H1 (cell line): Measurements from ENCODE around the gene ZNF317. TPM values are rescaled to one million over a fixed set of nuclear protein-coding genes. Genes with fewer than 3 reads are reported as not detected.
A peak's percentile ranks its signal among the peaks of the same experiment; 100 is the strongest.

ENCODE experiments used
- CTCF ChIA-PET: fragments of 300-600 bp; sonication (Branson Sonifier 250); formaldehyde crosslinking; loops from one replicate; lab custom pipeline; 2021; ENCODE audit not compliant: partially characterized antibody; lab: Charles Lee
- POLR2A ChIA-PET: fragments of 300-600 bp; sonication (Branson Sonifier 250); formaldehyde crosslinking; loops from one replicate; lab custom pipeline; 2021; ENCODE audit warnings: inconsistent platforms; ENCODE audit not compliant: partially characterized antibody; lab: Charles Lee
- DNase-seq, 2 experiments: peaks; one replicate each; pipeline versions ENCODE4 v3.0.0 to v3.0.0-alpha.2; 2010 to 2022; ENCODE audit warnings: low spot score in 2 of 2, low read depth in 1 of 2, mixed read lengths in 1 of 2
- FAIRE-seq: peaks from 2 replicates; lab custom pipeline; 2011; peaks lifted over from hg19 to GRCh38; lab: Jason Lieb, UNC
- H2AFZ ChIP-seq: 2 replicates; pipeline ENCODE4 v1.8.1; 2012; ENCODE audit warnings: low read length, inconsistent platforms
- H2AK5ac ChIP-seq: 2 replicates; pipeline ENCODE4 v1.6.1; 2013; ENCODE audit warnings: low read depth, low read length
- H2BK120ac ChIP-seq: replicated peaks from 2 replicates; pipeline ENCODE3; 2013; ENCODE audit warnings: low read depth, low read length, inconsistent platforms
- H2BK12ac ChIP-seq: 2 replicates; pipeline ENCODE4 v1.6.1; 2013; ENCODE audit warnings: low read depth, low read length
- H2BK15ac ChIP-seq: 2 replicates; pipeline ENCODE4 v1.6.1; 2013; ENCODE audit warnings: low read length
- H2BK20ac ChIP-seq: 2 replicates; pipeline ENCODE4 v1.6.1; 2013; ENCODE audit warnings: low read length
- H2BK5ac ChIP-seq: 2 replicates; pipeline ENCODE4 v1.6.1; 2013; ENCODE audit warnings: low read depth, low read length
- H3K14ac ChIP-seq: 2 replicates; pipeline ENCODE4 v1.6.1; 2013; ENCODE audit warnings: inconsistent platforms; ENCODE audit not compliant: insufficient read length
- H3K18ac ChIP-seq: 2 replicates; pipeline ENCODE4 v1.6.1; 2013; ENCODE audit warnings: low read length; ENCODE audit errors: extremely low read depth
- H3K23ac ChIP-seq: 2 replicates; pipeline ENCODE4 v1.6.1; 2013; ENCODE audit warnings: inconsistent platforms; ENCODE audit not compliant: insufficient read length
- H3K23me2 ChIP-seq: 2 replicates; pipeline ENCODE4 v1.6.1; 2013; ENCODE audit warnings: low read depth, low read length
- H3K27ac ChIP-seq: 2 replicates; pipeline ENCODE4 v1.6.1; 2011; ENCODE audit warnings: low read depth, low read length, inconsistent platforms
- H3K27me3 ChIP-seq, 4 experiments: replicated peaks in 1 of 4; 1 replicate in 1 of 4; 2 replicates in 3 of 4; pipeline versions ENCODE4 v1.6.1 to v1.8.1; 2011 to 2013; ENCODE audit warnings: low read length in 3 of 4, mild to moderate bottlenecking in 3 of 4, inconsistent platforms in 2 of 4, mixed read lengths in 2 of 4, moderate library complexity in 1 of 4; ENCODE audit not compliant: control insufficient read depth in 3 of 4, insufficient read depth in 3 of 4; ENCODE audit errors: extremely low read depth in 1 of 4
- H3K36me3 ChIP-seq, 4 experiments: 2 replicates each; pipeline versions ENCODE4 v1.6.1 to v1.8.1; 2011 to 2013; ENCODE audit warnings: mild to moderate bottlenecking in 4 of 4, low read length in 3 of 4, moderate library complexity in 2 of 4, control low read depth in 1 of 4, inconsistent platforms in 1 of 4; ENCODE audit not compliant: insufficient read depth in 4 of 4, control insufficient read depth in 2 of 4
- H3K4ac ChIP-seq: replicated peaks from 2 replicates; pipeline ENCODE3; 2013; ENCODE audit warnings: low read length, low read depth, mixed read lengths, inconsistent platforms; ENCODE audit not compliant: insufficient read length
- H3K4me1 ChIP-seq, 4 experiments: replicated peaks in 1 of 4; 1 replicate in 1 of 4; 2 replicates in 3 of 4; pipeline versions ENCODE4 v1.6.1 to v1.8.1; 2011 to 2013; ENCODE audit warnings: low read length in 3 of 4, inconsistent platforms in 2 of 4, mixed read lengths in 1 of 4; ENCODE audit not compliant: insufficient read depth in 4 of 4, control insufficient read depth in 3 of 4
- H3K4me2 ChIP-seq, 2 experiments: 2 replicates each; pipeline versions ENCODE4 v1.6.1 to v1.8.1; 2011 to 2013; ENCODE audit warnings: low read depth in 2 of 2, low read length in 2 of 2, control low read depth in 1 of 2, inconsistent platforms in 1 of 2, mild to moderate bottlenecking in 1 of 2; ENCODE audit not compliant: insufficient read depth in 1 of 2
- H3K4me3 ChIP-seq, 4 experiments: fragments of 200-600, 300-600 bp in 1 of 4; sonication (generic), shearing (Covaris generic), sonication (Bioruptor Twin) in 1 of 4; 2 replicates each; pipeline versions ENCODE4 v1.5.1 to v1.8.1; 2011 to 2016; ENCODE audit warnings: low read length in 4 of 4, low read depth in 3 of 4, control low read depth in 2 of 4, inconsistent platforms in 2 of 4, mild to moderate bottlenecking in 2 of 4, mixed read lengths in 1 of 4, moderate library complexity in 1 of 4; ENCODE audit not compliant: insufficient read depth in 2 of 4; ENCODE audit errors: extremely low read depth in 1 of 4
- H3K56ac ChIP-seq: replicated peaks from 2 replicates; pipeline ENCODE3; 2013; ENCODE audit warnings: low read depth, mild to moderate bottlenecking, mixed read lengths, low read length, inconsistent platforms; ENCODE audit not compliant: insufficient read length
- H3K79me1 ChIP-seq: 2 replicates; pipeline ENCODE4 v1.6.1; 2013; ENCODE audit warnings: low read depth, low read length, control low read depth
- H3K79me2 ChIP-seq, 2 experiments: 2 replicates each; pipeline versions ENCODE4 v1.6.1 to v1.8.1; 2012 to 2013; ENCODE audit warnings: low read length in 2 of 2, mild to moderate bottlenecking in 2 of 2, inconsistent platforms in 1 of 2; ENCODE audit not compliant: insufficient read depth in 2 of 2, control insufficient read depth in 1 of 2
- H3K9ac ChIP-seq, 4 experiments: replicated peaks in 1 of 4; 1 replicate in 1 of 4; 2 replicates in 3 of 4; pipeline versions ENCODE4 v1.6.1 to v1.8.1; 2011 to 2013; ENCODE audit warnings: low read depth in 3 of 4, low read length in 3 of 4, control low read depth in 2 of 4, mild to moderate bottlenecking in 2 of 4, moderate library complexity in 2 of 4, inconsistent platforms in 1 of 4; ENCODE audit errors: extremely low read depth in 1 of 4
- H3K9me3 ChIP-seq, 2 experiments: 2 replicates each; pipeline versions ENCODE4 v1.6.1 to v1.8.1; 2012 to 2013; ENCODE audit warnings: mild to moderate bottlenecking in 2 of 2, moderate library complexity in 2 of 2, control low read depth in 1 of 2, inconsistent platforms in 1 of 2, low read depth in 1 of 2, low read length in 1 of 2, mixed read lengths in 1 of 2; ENCODE audit not compliant: insufficient read depth in 2 of 2
- H4K20me1 ChIP-seq, 2 experiments: replicated peaks in 1 of 2; 2 replicates each; pipeline versions ENCODE3 to v1.8.1; 2011 to 2013; ENCODE audit warnings: inconsistent platforms in 2 of 2, low read length in 2 of 2, mild to moderate bottlenecking in 1 of 2; ENCODE audit not compliant: insufficient read depth in 2 of 2, control insufficient read depth in 1 of 2
- H4K5ac ChIP-seq: 2 replicates; pipeline ENCODE4 v1.6.1; 2013; ENCODE audit warnings: low read length, low read depth, mixed read lengths, inconsistent platforms; ENCODE audit not compliant: insufficient read length
- H4K8ac ChIP-seq: 2 replicates; pipeline ENCODE4 v1.8.0; 2013; ENCODE audit warnings: mild to moderate bottlenecking, moderate library complexity, low read length, inconsistent platforms; ENCODE audit not compliant: insufficient read depth; ENCODE audit errors: extremely low read depth
- H4K91ac ChIP-seq: replicated peaks from 2 replicates; pipeline ENCODE3; 2013; ENCODE audit warnings: low read length, mixed read lengths, inconsistent platforms; ENCODE audit not compliant: insufficient read length
- EP300 ChIP-seq, 2 experiments: IDR thresholded peaks; 1 replicate in 1 of 2; 2 replicates in 1 of 2; pipeline ENCODE4 v1.6.1; 2011 to 2012; ENCODE audit warnings: low read depth in 2 of 2, low read length in 2 of 2, mild to moderate bottlenecking in 2 of 2, borderline replicate concordance in 1 of 2, inconsistent platforms in 1 of 2, moderate library complexity in 1 of 2
- KDM5A ChIP-seq: fragments of 200-600 bp; IDR thresholded peaks from 2 replicates; pipeline ENCODE4 v1.7.1; 2012; ENCODE audit warnings: mild to moderate bottlenecking, low read length, inconsistent platforms, mixed read lengths
- SAP30 ChIP-seq: fragments of 300-600 bp; sonication (generic); IDR thresholded peaks from 2 replicates; pipeline ENCODE4 v1.7.1; 2012; ENCODE audit warnings: low read length, moderate library complexity, mild to moderate bottlenecking, inconsistent platforms; ENCODE audit not compliant: insufficient read depth, insufficient replicate concordance
- TCF12 ChIP-seq: IDR thresholded peaks from 2 replicates; pipeline ENCODE4 v1.6.1; 2011; ENCODE audit warnings: low read depth, mild to moderate bottlenecking, low read length
- WGBS, 2 experiments: shearing (Covaris generic) in 1 of 2; methylation state at CpG; one replicate each; pipeline versions ENCODE4 v1.1.6 to v1.1.7; 2013 to 2015; ENCODE audit warnings: low lambda C conversion rate in 2 of 2, mixed read lengths in 2 of 2, inconsistent platforms in 1 of 2, low coverage in 1 of 2, missing lambda C conversion rate in 1 of 2; ENCODE audit not compliant: insufficient replicate concordance in 2 of 2, insufficient coverage in 1 of 2, insufficient read length in 1 of 2; ENCODE audit errors: extremely low coverage in 1 of 2, missing lambda C conversion rate in 1 of 2; 5-methylcytosine and 5-hydroxymethylcytosine counted together
- long read RNA-seq, 2 experiments: library from RNA in 1 of 2; library from capped mRNA in 1 of 2; stranded (forward); transcript quantifications; one replicate each; pipeline ENCODE4 v2.0.0, GENCODE V29; 2021; ENCODE audit warnings: inconsistent platforms in 1 of 2
- polyA minus RNA-seq, 3 experiments: library from RNA; depleted of rRNA, polyadenylated mRNA; stranded (reverse); fragments of >200 nt; gene quantifications; 1 replicate in 2 of 3; 2 replicates in 1 of 3; pipeline ENCODE4 v1.2.3, GENCODE V29; 2011
- polyA plus RNA-seq, 7 experiments: library from polyadenylated mRNA; depleted of rRNA in 3 of 7; stranded (reverse) in 5 of 7; unstranded in 2 of 7; fragments of >200 nt in 5 of 7; fragments of 200-250 nt in 2 of 7; gene quantifications; 1 replicate in 5 of 7; 2 replicates in 1 of 7; 4 replicates in 1 of 7; pipeline versions ENCODE4 v1.2.1 to v1.2.3, GENCODE V29; 2011 to 2013; ENCODE audit warnings: missing spikeins in 2 of 7, mixed read lengths in 2 of 7
- total RNA-seq: library from RNA; stranded (reverse); fragmentation: NEBNext Ultra II Directional; extraction: Animal tissue kit (Norgen Biotek cat#: 25700); gene quantifications from 2 replicates; pipeline ENCODE4 v1.2.1, GENCODE V29; 2021

Gene ZNF317
- total RNA-seq: 41.5 and 42.1 TPM in 2 replicates
- polyA plus RNA-seq (2011; rRNA removed): 20.2 and 22.6 TPM in 2 replicates
- 19.5 TPM for polyA plus RNA-seq (2011; cell fraction: cytosol; rRNA removed)
- polyA plus RNA-seq (2011; cell fraction: nucleus; rRNA removed): 34.3 TPM
- 35.5 to 38.1 TPM (median 36.6 TPM) in 4 replicates for polyA plus RNA-seq (2012, experiment 1 of 2)
- 3.8 TPM for polyA plus RNA-seq (2012, experiment 2 of 2)
- 37.9 TPM for polyA plus RNA-seq (2013, experiment 1 of 2)
- polyA plus RNA-seq (2013, experiment 2 of 2): 38.6 TPM
- polyA minus RNA-seq (2011; rRNA and poly(A)+ RNA removed): 29.5 and 35.4 TPM in 2 replicates
- polyA minus RNA-seq (2011; cell fraction: cytosol; rRNA and poly(A)+ RNA removed): 24.5 TPM
- 29.4 TPM for polyA minus RNA-seq (2011; cell fraction: nucleus; rRNA and poly(A)+ RNA removed)
- long read RNA-seq, experiment 1, full-length matches to known transcripts: 2 of 18 reads
- long read RNA-seq, experiment 1, partial matches to known transcripts: 15 of 18 reads
- long read RNA-seq, experiment 1, other reads (novel, unspliced or antisense): 1 of 18 reads
- long read RNA-seq, experiment 2, partial matches to known transcripts: 0 of 1 reads
- long read RNA-seq, experiment 2, other reads (novel, unspliced or antisense): 1 of 1 reads

DNA sequence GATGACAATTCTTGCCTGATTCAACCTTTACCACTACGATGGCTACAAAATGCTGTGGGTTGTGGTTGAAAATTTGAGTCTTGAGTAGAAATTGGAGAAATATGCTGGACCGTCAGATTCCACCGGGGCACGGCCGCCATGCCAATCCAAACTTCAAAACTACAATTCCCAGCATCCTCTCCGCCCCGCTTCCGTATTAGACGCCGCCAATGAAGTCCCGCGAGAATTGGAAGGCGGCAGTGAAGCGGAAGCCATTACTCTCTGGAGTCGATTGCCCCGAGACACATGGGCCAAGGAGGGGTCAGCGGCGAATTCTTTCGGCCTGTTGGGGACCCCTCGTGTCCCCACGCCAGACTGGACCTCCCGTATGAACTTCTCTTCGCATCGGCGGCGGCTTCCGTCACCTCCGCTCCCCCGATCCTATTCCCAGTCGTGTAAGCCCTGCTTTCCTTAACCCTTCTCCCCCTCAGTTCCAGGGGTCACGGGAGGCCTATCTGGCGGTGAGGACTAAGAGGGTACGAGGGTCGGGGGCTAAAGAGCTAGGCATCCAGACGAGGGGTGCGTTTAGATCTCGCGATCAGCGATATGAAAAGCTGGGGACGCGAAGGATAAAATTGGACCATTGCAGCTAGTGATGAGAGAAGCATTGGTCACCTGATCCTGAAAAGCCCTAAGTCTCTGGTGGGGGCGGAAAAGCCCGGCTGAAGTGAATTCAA, at the start of gene ZNF317:
ZNF317 (plus strand) TSS at position 239 of the 716 bp plus-strand sequence. CDS start 15,620 bp downstream, outside the sequence.
- 2% methylated on average over 41 of the region's 43 CpGs; no CpG with 5 or more reads in 1 of the 2 experiments for WGBS, 2 experiments
- H2AFZ ChIP-seq: peak within 1 kb of the TSS; percentile 100
- peaks cover 3% of the 10 kb centered on the region; the same call in 1 of the 2 replicates for H3K23me2 ChIP-seq
- H3K9ac ChIP-seq: peak within 1 kb of the TSS; percentile 97 to 99 (median 98)
- no peak within 1 kb of the TSS for H2AK5ac ChIP-seq
- H2BK5ac ChIP-seq: peak within 1 kb of the TSS; percentile 99
- peak within 1 kb of the TSS; percentile 97; the same call in 1 of the 2 replicates for H4K8ac ChIP-seq
- peak within 1 kb of the TSS; percentile 60 for H4K5ac ChIP-seq
- peak within 1 kb of the TSS; percentile 63 for H3K4ac ChIP-seq
- no peaks in the 10 kb centered on the region for H3K27me3 ChIP-seq
- H3K79me2 ChIP-seq: peaks cover 24 to 51% of the 10 kb centered on the region in 2 experiments
- H3K9me3 ChIP-seq: peaks cover 0 to 10% of the 10 kb centered on the region in 2 experiments; a peak in 2 of 4 replicates
- peak within 1 kb of the TSS; percentile 51; the same call in 1 of the 2 replicates for H2BK12ac ChIP-seq
- H3K4me1 ChIP-seq: no peaks in the 10 kb centered on the region
- 0 out of 2 replicates have a peak within 1 kb of the TSS, but pooled peaks have one; percentile 84 for H2BK15ac ChIP-seq
- no peaks in the 10 kb centered on the region for H3K79me1 ChIP-seq
- H3K23ac ChIP-seq: no peak within 1 kb of the TSS
- ChIA-PET CTCF (interaction anchor here (0.7 kb wide), 1 partner anchor 700 kb away, joined by 3 read pairs; no protein-coding TSS in a partner anchor), POLR2A (interaction anchor here (0.6 to 1.4 kb wide), 7 partner anchors 11 to 679 kb away, joined by 3 to 4 read pairs (median 3); partner anchors contain the start of genes FBXL12, ZNF266 and ZNF699)
- peak within 1 kb of the TSS; percentile 95 to 99 (median 98) for H3K4me3 ChIP-seq
- H2BK20ac ChIP-seq: no peak within 1 kb of the TSS
- peak within 1 kb of the TSS; percentile 73 for H3K56ac ChIP-seq
- DNase-seq (peak; percentile 38 to 84), FAIRE-seq (peak; percentile 78)
- peak within 1 kb of the TSS; percentile 93 for H3K18ac ChIP-seq
- H3K27ac ChIP-seq: peak within 1 kb of the TSS; percentile 98
- peak within 1 kb of the TSS; percentile 78 for H4K91ac ChIP-seq
- peak within 1 kb of the TSS; percentile 70 to 91 for H3K4me2 ChIP-seq
- no peak within 1 kb of the TSS for H2BK120ac ChIP-seq
- H4K20me1 ChIP-seq: no peaks in the 10 kb centered on the region
- H3K36me3 ChIP-seq: peaks cover 0 to 6% (median 2%) of the 10 kb centered on the region in 4 experiments; a peak in 2 of 8 replicates
- H3K14ac ChIP-seq: no peak within 1 kb of the TSS
- TF ChIP-seq SAP30 (peak; percentile 84), TCF12 (no peak), KDM5A (no peak), EP300 (IDR thresholded peaks at IDR 0.05; ENCODE audit: borderline replicate concordance in 1 of 2, low read depth in 2 of 2, low read length in 2 of 2) (no peak)
